ENCODE data around the gene TMEM163.
"Not testable (repeated sequence)": the region's sequence is repeated elsewhere in the genome, so short reads cannot be mapped to it uniquely, and the experiment has no call there.

TMEM163 gene

DNA sequence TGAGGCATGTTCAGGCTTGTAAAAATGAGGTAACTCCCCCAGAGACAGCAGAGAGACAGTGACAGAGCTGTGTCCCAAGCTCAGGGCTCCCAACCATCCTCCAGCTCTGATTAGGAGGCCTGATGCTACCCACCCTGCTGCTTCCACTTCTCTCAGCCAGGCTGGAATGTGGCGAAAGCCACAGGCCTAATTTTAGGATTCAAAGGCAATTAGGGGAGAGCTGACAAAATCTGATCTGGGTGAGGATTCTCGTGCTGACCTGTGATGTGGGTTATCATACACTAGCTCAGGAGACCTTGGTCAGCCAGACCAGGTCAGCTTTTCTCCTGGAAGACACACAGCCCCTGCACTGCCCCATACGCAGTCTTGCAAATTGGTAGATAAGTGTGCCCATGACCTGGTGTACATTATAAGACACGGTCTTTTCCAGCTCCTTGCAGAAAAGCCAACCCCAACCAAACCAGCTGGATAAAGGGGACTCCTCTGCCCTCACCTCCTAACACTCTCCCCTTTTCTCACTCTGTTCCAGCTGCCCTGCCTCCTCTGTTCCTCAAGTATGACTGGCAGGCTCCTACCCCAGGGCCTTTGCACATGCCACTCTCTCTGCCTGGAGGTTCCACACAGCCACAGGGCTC, 239.0 kb downstream of the TMEM163 start:
- no peak overlapping the region for H3K4me3 ChIP-seq (ENCODE audit: low read depth in 1 of 2, low read length in 1 of 2)
- H3K27me3 ChIP-seq: no peaks in the 10 kb centered on the region
- no peaks in the 10 kb centered on the region for H3K36me3 ChIP-seq
- no peaks in the 10 kb centered on the region for H3K4me1 ChIP-seq (ENCODE audit: control insufficient read depth in 1 of 2, insufficient read depth in 1 of 2, low read depth in 1 of 2, low read length in 1 of 2)
- H3K27ac ChIP-seq: no peak overlapping the region
- H3K9me3 ChIP-seq: no peaks in the 10 kb centered on the region
- TF ChIP-seq, protein P1, sequence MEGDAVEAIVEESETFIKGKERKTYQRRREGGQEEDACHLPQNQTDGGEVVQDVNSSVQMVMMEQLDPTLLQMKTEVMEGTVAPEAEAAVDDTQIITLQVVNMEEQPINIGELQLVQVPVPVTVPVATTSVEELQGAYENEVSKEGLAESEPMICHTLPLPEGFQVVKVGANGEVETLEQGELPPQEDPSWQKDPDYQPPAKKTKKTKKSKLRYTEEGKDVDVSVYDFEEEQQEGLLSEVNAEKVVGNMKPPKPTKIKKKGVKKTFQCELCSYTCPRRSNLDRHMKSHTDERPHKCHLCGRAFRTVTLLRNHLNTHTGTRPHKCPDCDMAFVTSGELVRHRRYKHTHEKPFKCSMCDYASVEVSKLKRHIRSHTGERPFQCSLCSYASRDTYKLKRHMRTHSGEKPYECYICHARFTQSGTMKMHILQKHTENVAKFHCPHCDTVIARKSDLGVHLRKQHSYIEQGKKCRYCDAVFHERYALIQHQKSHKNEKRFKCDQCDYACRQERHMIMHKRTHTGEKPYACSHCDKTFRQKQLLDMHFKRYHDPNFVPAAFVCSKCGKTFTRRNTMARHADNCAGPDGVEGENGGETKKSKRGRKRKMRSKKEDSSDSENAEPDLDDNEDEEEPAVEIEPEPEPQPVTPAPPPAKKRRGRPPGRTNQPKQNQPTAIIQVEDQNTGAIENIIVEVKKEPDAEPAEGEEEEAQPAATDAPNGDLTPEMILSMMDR (IDR thresholded peaks at IDR 0.05): no peak

DNA sequence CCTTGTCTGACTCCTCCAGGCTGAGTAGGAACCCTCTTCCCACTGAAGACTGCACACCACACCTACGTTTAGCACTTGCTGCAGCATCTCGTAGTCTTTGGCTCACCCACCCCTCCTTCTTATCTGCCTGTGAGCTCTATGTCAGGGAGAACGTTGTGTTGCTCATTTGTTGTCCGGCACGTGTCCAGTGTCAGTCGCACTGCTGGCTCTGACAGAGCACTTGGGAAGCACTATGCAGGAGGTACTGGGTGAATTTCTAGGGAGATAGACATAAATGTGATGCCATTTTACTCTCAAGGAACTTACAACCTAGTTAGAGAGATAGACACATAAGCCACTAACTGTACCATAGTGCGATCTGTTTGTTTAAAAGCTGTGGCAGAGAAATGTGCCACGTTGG, 241.8 kb downstream of the TMEM163 start:
- H3K36me3 ChIP-seq; H3K4me3 ChIP-seq (ENCODE audit: low read depth in 1 of 2, low read length in 1 of 2); H3K27me3 ChIP-seq; H3K9me3 ChIP-seq; H3K27ac ChIP-seq; H3K4me1 ChIP-seq (ENCODE audit: control insufficient read depth in 1 of 2, insufficient read depth in 1 of 2, low read depth in 1 of 2, low read length in 1 of 2): not testable (repeated sequence)

DNA sequence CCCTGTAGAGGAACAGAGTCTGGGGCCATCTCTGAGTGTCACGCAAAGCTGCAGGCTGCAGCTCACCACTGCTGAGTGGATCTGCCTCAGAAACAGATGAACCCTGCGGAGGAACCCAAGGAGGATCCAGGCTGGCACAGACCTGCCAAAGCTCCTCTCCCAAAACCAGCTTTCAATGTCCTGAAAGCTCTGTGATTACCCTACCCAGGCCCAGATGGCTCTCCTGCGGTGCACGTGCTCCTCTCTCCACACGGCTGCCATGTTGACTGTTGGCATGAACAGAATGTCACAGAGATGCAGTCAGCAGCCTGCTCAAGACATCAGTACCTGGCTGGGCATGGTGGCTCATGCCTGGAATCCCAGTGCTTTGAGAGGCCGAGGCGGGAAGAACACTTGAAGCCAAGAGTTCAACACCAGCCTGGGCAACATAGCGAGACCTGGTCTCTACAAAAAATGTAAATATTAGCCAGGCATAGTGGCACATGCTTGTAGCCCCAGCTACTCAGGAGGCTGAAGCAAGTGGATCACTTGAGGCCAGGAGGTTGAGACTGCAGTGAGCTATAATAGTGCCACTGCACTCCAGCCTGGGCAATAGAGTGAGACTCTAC, 248.1 kb downstream of the TMEM163 start:
- Histone ChIP-seq H3K4me3 (ENCODE audit: low read depth in 1 of 2, low read length in 1 of 2) (no peak overlapping the region), H3K9me3 (no peaks in the 10 kb centered on the region), H3K27me3 (no peaks in the 10 kb centered on the region), H3K27ac (no peak overlapping the region), H3K36me3 (no peaks in the 10 kb centered on the region), H3K4me1 (ENCODE audit: control insufficient read depth in 1 of 2, insufficient read depth in 1 of 2, low read depth in 1 of 2, low read length in 1 of 2) (no peaks in the 10 kb centered on the region)
- TF ChIP-seq, protein P1 (IDR thresholded peaks at IDR 0.05): no peak

DNA sequence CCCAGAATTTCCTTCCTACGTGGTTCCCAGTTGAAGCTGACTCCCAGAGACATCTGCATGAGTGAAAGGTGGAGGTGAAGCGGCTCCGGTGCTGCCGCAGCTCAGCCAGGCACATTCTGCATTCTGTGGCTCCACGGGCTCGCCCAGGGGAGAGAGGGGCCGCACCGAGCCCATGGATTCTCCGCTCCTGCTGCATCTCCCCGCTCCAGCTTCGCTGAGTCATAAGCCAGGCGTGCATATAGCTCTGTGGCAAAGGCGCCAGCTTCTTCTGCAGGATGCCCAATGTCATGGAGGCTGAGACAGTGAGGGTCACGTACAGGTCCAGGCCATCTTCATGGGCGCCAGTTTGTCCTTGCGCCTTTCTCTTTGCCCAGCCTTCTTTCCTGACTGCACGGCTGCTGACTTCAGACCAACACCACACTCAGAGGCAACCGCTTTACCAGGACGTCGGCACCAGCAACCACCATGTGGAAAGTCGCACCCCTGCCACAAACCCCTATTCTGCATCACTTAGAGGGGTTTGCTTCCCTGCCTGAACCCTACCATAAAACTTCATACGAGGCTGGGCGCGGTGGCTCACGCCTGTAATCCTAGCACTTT, 249.2 kb downstream of the TMEM163 start:
- no peak overlapping the region for H3K27ac ChIP-seq
- no peaks in the 10 kb centered on the region for H3K36me3 ChIP-seq
- H3K27me3 ChIP-seq: no peaks in the 10 kb centered on the region
- H3K4me1 ChIP-seq (ENCODE audit: control insufficient read depth in 1 of 2, insufficient read depth in 1 of 2, low read depth in 1 of 2, low read length in 1 of 2): no peaks in the 10 kb centered on the region
- H3K9me3 ChIP-seq: no peaks in the 10 kb centered on the region
- TF ChIP-seq, protein P1 (IDR thresholded peaks at IDR 0.05): no peak
- no peak overlapping the region for H3K4me3 ChIP-seq (ENCODE audit: low read depth in 1 of 2, low read length in 1 of 2)

DNA sequence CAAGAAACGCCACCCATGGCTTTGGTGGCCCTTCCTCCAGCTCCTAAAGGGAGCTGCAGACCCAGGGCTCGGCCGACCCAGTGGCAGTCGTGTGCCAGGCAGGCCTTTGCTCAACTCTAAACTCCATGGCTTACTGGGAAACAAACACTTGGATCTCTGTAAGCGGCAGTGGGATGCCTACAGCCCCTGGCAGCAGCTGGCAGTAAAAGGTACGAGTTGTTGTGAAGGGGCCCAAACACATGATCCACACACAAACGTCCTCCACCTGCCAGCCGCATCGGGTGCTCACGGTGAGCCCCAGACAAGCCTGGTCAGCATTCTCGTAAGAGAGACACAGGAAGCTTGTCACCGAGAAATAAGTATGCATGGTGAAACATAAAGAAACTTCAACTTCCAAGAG, 250.0 kb downstream of the TMEM163 start:
- H3K9me3 ChIP-seq: no peaks in the 10 kb centered on the region
- TF ChIP-seq, protein P1 (IDR thresholded peaks at IDR 0.05): no peak
- H3K27ac ChIP-seq: no peak overlapping the region
- H3K36me3 ChIP-seq: no peaks in the 10 kb centered on the region
- H3K4me1 ChIP-seq (ENCODE audit: control insufficient read depth in 1 of 2, insufficient read depth in 1 of 2, low read depth in 1 of 2, low read length in 1 of 2): no peaks in the 10 kb centered on the region
- no peak overlapping the region for H3K4me3 ChIP-seq (ENCODE audit: low read depth in 1 of 2, low read length in 1 of 2)
- H3K27me3 ChIP-seq: no peaks in the 10 kb centered on the region

DNA sequence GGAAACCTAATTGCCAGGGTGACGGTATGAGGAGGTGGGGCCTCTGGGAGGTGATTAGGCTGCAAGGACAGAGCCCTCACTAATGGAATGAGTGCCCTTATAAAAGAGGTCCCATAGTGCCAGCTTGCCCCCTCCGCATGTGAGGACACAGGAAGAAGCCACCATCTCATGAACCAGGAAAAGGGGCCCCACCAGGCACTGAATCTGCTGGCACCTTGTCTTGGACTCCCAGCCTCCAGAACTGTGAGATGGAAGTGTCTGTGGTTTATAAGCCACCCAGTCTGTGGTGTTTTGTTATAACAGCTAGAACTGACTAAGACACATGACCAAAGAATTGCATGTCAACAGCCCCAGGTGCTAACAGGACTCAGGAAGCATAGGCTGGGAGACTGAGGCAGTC, 250.6 kb downstream of the TMEM163 start:
- no peaks in the 10 kb centered on the region for H3K4me1 ChIP-seq (ENCODE audit: control insufficient read depth in 1 of 2, insufficient read depth in 1 of 2, low read depth in 1 of 2, low read length in 1 of 2)
- H3K36me3 ChIP-seq: no peaks in the 10 kb centered on the region
- no peaks in the 10 kb centered on the region for H3K9me3 ChIP-seq
- no peak overlapping the region for H3K27ac ChIP-seq
- H3K4me3 ChIP-seq (ENCODE audit: low read depth in 1 of 2, low read length in 1 of 2): no peak overlapping the region
- no peaks in the 10 kb centered on the region for H3K27me3 ChIP-seq
- TF ChIP-seq, protein P1 (IDR thresholded peaks at IDR 0.05): no peak
